K562 (cell line): ENCODE data around the gene FCSK. TPM values are rescaled to one million over a fixed set of nuclear protein-coding genes. Genes with fewer than 3 reads are reported as not detected.

ENCODE experiments used
- ATF7 ChIP-seq: fragments of 450-650 bp; IDR thresholded peaks from 2 replicates; pipeline ENCODE4 v1.7.1; 2014; ENCODE audit warnings: mild to moderate bottlenecking, moderate library complexity
- LEF1 ChIP-seq: fragments of 450-650 bp; IDR thresholded peaks from 2 replicates; pipeline ENCODE4 v1.6.1; 2016; ENCODE audit warnings: mild to moderate bottlenecking
- MCM5 ChIP-seq: fragments of 450-650 bp; IDR thresholded peaks from 2 replicates; pipeline ENCODE4 v1.6.1; 2016; ENCODE audit warnings: low read depth
- MTF1 ChIP-seq: fragments of 250-450 bp; sonication (Bioruptor Pico); IDR thresholded peaks from 2 replicates; pipeline ENCODE4 v1.9.0; 2021; ENCODE audit warnings: moderate library complexity, mild to moderate bottlenecking, inconsistent platforms, borderline replicate concordance
- NUFIP1 ChIP-seq: fragments of 450-650 bp; IDR thresholded peaks from 2 replicates; pipeline ENCODE4 v1.6.1; 2018; ENCODE audit not compliant: partially characterized antibody
- PREB ChIP-seq: sonication (generic); formaldehyde crosslinking; IDR thresholded peaks from 2 replicates; pipeline ENCODE4 v1.8.1; 2023; ENCODE audit warnings: mild to moderate bottlenecking, missing genetic modification reagents
- PTBP1 ChIP-seq: fragments of 200-400 bp; formaldehyde crosslinking; IDR thresholded peaks from 2 replicates; pipeline ENCODE4 v1.6.1; 2017; ENCODE audit warnings: low read depth, low read length
- RBM14 ChIP-seq: fragments of 200-400 bp; formaldehyde crosslinking; IDR thresholded peaks from 2 replicates; pipeline ENCODE4 v1.6.1; 2018; ENCODE audit warnings: low read depth, mild to moderate bottlenecking, low read length, moderate library complexity, borderline replicate concordance; ENCODE audit not compliant: insufficient read depth
- TEAD4 ChIP-seq, 2 experiments: sonication (generic) in 1 of 2; formaldehyde crosslinking in 1 of 2; IDR thresholded peaks; 2 replicates each; pipeline versions ENCODE4 v1.6.1 to v1.8.0; 2012 to 2022; ENCODE audit warnings: borderline replicate concordance in 1 of 2, inconsistent platforms in 1 of 2, low read length in 1 of 2, mild to moderate bottlenecking in 1 of 2, missing genetic modification reagents in 1 of 2
- ZBTB26 ChIP-seq: fragments of 450-650 bp; formaldehyde crosslinking; IDR thresholded peaks from 2 replicates; pipeline ENCODE4 v1.4.0; 2022; ENCODE audit warnings: missing genetic modification characterization
- ZFX ChIP-seq: sonication (generic); formaldehyde crosslinking; IDR thresholded peaks from 2 replicates; pipeline ENCODE4 v1.8.0; 2022; ENCODE audit warnings: mild to moderate bottlenecking, missing genetic modification reagents, moderate library complexity
- ZMIZ1 ChIP-seq, 2 experiments: fragments of 150-350 bp in 1 of 2; IDR thresholded peaks; 2 replicates each; pipeline ENCODE4 v1.6.1; 2012 to 2016; ENCODE audit warnings: low read depth in 2 of 2, low read length in 2 of 2, mild to moderate bottlenecking in 1 of 2, moderate library complexity in 1 of 2
- ZNF121 ChIP-seq: sonication (generic); formaldehyde crosslinking; conservative IDR thresholded peaks from 2 replicates; pipeline ENCODE4 v1.8.0; 2022; ENCODE audit warnings: missing genetic modification reagents
- ZNF398 ChIP-seq: fragments of 250-450 bp; sonication (Bioruptor Pico); IDR thresholded peaks from 2 replicates; pipeline ENCODE4 v1.8.0; 2021; ENCODE audit warnings: moderate library complexity, mild to moderate bottlenecking, inconsistent platforms
- ZNF408 ChIP-seq: fragments of 250-450 bp; sonication (Bioruptor Pico); IDR thresholded peaks from 2 replicates; pipeline ENCODE4 v1.4.0; 2020; ENCODE audit warnings: low read depth, mild to moderate bottlenecking, moderate library complexity
- ZNF778 ChIP-seq: fragments of 450-650 bp; formaldehyde crosslinking; IDR thresholded peaks from 2 replicates; pipeline ENCODE4 v1.4.0; 2020; ENCODE audit warnings: mild to moderate bottlenecking, moderate library complexity
- polyA plus RNA-seq, 8 experiments: library from polyadenylated mRNA; depleted of rRNA in 4 of 8; stranded (reverse) in 5 of 8; unstranded in 3 of 8; fragments of >200 nt; fragmentation: Nextera tagmentation in 2 of 8; fragmentation: Illumina TruSeq in 1 of 8; extraction: Ambion mirVana in 2 of 8; extraction: Trizol in 1 of 8; gene quantifications; 2 replicates each; pipeline versions ENCODE4 v1.2.1 to v1.2.3, GENCODE V29; 2011 to 2014; ENCODE audit warnings: inconsistent platforms in 1 of 8, missing spikeins in 1 of 8
- total RNA-seq, 7 experiments: library from RNA; depleted of rRNA in 6 of 7; stranded (reverse); fragments of >200 nt in 6 of 7; fragmentation: Illumina TruSeq in 2 of 7; extraction: Trizol in 2 of 7; gene quantifications; 2 replicates each; pipeline versions ENCODE4 v1.2.1 to v1.2.3, GENCODE V29; 2011 to 2021; ENCODE audit warnings: low replicate concordance in 1 of 7

Gene FCSK
- total and polyA plus RNA-seq, 9 of the 15 experiments (the other 6 are each of a cell fraction or from before 2014, with no cell fraction given): 0.92 to 18.6 (median 8.3) TPM

GRCh38 chr16:70454222-70455034 is at the start of gene FCSK (continued):
- TF ChIP-seq RBM14 (no peak), ZBTB26 (CRISPR knock-in tag) (no peak), PTBP1 (no peak), NUFIP1 (no peak), MCM5 (no peak), LEF1 (no peak), ZNF408 (CRISPR knock-in tag) (no peak), ZNF121 (CRISPR knock-in tag) (no peak), ZFX (CRISPR knock-in tag) (peak; percentile 62), ZNF778 (CRISPR knock-in tag) (no peak), MTF1 (no peak), ATF7 (peak; percentile 69; the same call in 1 of the 2 replicates), TEAD4 (IDR thresholded peaks at IDR 0.05; ENCODE audit: low read length) (no peak), TEAD4 (CRISPR knock-in tag; IDR thresholded peaks at IDR 0.05; ENCODE audit: borderline replicate concordance) (no peak), PREB (CRISPR knock-in tag) (no peak; the same call in 1 of the 2 replicates), ZMIZ1 (IDR thresholded peaks at IDR 0.05; ENCODE audit: low read depth in 2 of 2, low read length in 2 of 2) (no peak), ZNF398 (no peak)
